ENCODE measurements around the gene PDLIM7.
"Not testable (repeated sequence)": the region's sequence is repeated elsewhere in the genome, so short reads cannot be mapped to it uniquely, and the experiment has no call there.

Gene PDLIM7, protein sequence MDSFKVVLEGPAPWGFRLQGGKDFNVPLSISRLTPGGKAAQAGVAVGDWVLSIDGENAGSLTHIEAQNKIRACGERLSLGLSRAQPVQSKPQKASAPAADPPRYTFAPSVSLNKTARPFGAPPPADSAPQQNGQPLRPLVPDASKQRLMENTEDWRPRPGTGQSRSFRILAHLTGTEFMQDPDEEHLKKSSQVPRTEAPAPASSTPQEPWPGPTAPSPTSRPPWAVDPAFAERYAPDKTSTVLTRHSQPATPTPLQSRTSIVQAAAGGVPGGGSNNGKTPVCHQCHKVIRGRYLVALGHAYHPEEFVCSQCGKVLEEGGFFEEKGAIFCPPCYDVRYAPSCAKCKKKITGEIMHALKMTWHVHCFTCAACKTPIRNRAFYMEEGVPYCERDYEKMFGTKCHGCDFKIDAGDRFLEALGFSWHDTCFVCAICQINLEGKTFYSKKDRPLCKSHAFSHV

DNA sequence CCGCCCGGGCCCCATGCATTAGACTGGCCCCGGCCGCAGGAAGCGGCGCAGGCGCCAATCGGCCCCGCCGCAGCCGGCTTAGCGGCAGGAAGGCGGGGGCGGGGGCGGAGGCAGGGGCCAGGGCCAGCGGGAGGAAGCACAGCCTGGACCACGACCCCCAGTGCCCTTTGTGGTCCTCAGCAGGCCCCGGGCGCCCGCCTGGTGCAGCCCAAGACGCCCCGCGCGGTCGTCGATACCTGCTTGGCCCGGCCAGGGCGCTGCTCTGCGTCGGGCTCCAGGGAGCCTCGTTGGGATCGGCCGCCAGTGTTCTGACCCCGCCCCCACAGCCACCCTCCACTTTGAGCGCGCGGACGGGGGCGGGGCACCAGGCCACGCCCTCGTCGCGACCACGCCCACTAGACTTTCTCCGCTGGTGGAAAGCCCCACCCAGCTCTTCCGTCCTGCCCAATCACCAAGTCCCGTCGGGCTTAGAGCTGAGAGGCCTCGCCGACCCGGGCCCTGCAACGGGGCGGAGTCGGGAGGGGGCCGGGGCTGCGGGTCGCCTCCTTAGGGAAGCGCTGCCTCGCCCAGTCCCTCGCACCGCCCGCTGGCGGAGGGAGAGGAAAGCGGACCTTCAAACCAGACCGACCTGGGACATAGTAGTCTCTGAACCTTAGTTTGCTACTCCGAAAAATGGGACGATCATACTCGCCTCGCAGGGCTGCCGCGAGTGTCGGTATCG, at the start of gene PDLIM7:
Gene PDLIM7 (minus strand): TSS at position 313 of the 721 bp plus-strand sequence. CDS start 1,092 bp downstream, outside the sequence.
- DNase-seq = peak; percentile 73

DNA sequence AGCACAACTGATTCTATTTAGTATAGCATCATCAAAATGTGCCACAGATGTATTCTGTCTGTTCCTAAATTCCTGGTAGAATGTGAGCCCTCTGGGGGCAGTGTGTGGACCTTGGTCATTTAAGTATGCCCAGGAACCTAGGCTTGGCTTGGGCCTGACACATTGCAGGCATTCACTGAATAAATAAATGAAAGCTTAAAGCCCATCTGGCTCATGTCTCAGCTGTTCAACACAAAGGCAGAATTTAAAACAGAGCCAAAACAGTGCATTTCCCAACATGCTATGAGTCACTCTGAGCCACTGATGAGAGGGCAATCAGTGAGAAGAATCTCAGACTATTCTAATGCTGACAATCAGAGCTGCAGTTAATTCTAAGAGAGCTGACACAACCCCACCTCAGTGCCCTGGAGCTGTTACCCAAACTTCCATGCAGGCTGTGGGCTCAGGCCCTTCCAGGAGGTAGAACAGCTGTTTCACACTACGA, 48.9 kb upstream of the PDLIM7 start:
- DNase-seq = no peak

DNA sequence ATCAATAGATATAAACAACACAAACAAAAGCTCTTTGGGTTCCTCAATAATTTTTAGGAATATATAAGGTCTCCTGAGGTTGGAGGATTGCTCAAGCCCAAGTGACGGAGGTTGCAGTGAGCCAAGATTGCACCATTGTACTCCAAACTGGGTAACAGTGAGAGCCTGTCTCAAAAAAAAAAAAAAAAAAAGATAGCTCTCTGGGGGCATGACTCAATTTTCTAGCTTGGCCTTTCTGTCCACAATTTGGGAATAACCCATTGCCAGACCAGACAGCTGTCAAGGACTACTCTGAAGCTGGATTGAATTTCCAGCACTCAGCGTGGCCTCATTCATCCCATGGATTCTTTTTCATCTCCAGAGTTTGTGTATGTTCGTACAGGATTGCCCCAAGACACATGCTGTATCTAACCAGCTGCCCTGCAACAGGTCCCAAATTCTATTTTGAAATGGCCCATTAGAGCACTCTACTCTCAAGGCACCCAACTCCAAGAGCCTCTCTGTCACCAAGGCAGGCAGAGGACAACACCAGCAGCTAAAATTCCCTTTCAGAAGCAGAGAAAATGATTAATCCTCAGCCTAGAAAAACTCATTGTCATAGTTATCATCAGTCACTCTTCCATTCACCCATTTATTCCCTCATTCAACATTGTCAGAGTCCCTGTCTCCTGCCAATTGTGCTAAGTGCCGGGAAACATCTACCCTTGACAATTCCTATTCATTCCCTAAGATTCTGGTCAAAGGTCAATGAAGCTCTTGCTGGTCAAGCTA, 48.3 kb upstream of the PDLIM7 start:
- DNase-seq = no peak

GRCh38 chr5:177542816-177543465, 45.5 kb upstream of the PDLIM7 start:
- no peak for DNase-seq

GRCh38 chr5:177540438-177540837, 43.0 kb upstream of the PDLIM7 start:
- no peak for DNase-seq

DNA sequence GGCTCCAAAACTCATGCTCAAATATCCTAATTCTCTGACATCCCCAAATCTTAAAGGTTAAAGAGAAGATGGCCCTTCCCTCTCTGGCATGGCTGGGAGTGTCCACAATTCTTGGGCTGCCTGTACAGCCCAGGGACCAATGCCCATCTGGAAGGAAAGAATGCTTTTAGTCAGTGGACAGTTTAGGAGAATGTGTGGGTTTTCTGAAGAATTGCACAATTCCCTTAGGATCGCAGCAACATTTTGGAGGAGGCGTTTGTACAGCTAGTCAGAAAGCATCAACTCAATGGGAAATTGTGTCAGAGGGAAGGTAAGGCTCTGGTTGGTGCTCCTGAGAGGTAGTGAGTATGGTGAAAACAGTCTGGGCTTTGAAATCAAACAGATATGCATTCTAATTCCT, 42.0 kb upstream of the PDLIM7 start:
- no peak for DNase-seq

DNA sequence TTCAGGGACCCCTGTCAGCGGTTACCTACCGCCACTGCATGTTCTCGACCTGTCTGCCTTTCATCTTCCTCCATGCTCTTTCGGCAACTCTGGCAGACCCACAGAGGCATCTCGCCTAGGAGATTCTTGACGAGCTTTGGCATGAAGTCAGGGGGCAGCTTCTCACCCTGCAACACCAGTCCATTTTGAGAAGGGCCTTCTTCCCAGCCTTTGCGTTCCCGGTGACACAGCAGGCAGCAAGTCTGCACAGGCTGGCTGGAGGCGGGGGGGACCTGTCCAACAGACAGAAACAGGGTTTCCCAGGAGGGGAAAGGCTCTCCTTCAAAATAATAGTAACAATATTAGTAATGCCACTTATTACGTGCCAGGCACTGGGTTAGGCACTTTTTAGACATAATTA, 41.5 kb upstream of the PDLIM7 start:
- DNase-seq = no peak

GRCh38 chr5:177537389-177538361, 40.3 kb upstream of the PDLIM7 start:
- no peak for DNase-seq

DNA sequence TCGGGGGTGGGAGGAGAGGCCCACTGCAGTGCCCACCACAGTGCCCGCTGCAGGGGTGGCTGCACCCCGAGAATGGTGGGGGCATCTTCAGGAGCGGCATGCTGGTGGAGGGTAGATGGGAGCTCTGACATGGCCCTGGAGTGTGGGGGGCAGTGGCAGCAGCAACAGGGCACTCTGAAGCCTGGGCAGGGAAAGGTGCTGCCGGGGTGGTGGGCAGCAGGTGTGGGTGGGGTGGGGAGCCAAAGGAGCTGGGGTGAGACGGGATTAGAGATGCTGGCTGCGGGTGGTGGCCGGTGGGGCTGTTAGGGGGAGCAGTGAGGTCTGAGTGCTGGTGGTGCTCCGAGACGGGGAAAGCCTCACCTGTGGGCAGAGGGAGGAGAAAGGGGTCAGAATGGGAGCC, 39.0 kb upstream of the PDLIM7 start:
- no peak for DNase-seq

DNA sequence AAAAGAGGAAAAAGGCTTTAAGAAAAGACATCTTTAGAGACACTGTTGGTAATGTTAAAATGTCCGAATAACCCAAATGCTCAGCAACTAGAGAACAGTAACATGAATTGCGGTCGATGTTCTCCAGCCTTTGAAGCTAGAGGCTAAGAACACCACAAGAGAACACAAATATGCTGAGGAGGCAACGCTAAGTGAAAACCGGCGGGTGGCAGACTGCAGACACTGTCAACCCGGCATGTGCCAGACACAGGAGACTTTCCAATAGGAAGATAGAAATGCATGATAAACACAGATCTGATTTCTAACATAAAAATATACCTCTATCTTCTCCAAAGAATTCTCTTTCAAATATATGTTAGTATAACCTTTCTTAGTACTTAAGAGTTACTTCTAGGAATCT, 37.7 kb upstream of the PDLIM7 start:
- DNase-seq = no peak

DNA sequence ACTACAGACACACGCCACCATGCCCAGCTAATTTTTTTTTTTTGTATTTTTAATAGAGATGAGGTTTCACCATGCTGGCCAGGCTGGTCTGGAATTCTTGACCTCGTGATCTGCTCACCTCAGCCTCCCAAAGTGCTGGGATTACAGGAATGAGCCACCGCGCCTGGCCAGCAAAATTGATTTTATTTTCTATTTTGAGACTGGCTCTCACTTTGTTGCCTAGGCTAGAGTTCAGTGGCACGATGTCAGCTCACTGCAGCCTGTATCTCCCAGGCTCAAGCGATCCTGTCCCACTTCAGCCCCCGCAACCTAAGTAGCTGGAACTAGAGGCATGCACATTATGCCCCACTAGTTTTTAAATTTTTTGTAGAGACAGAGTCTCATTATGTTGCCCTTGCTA, 37.0 kb upstream of the PDLIM7 start:
- DNase-seq = not testable (repeated sequence)

- DNase-seq = no peak
Measured at GRCh38 chr5:177531209-177531940, 34.0 kb upstream of the PDLIM7 start.

- DNase-seq = no peak
Measured at GRCh38 chr5:177530638-177531037, 33.2 kb upstream of the PDLIM7 start.

GRCh38 chr5:177529247-177530203, 32.1 kb upstream of the PDLIM7 start:
- no peak for DNase-seq

- DNase-seq = no peak
Measured at GRCh38 chr5:177528631-177529030, 31.2 kb upstream of the PDLIM7 start.

DNA sequence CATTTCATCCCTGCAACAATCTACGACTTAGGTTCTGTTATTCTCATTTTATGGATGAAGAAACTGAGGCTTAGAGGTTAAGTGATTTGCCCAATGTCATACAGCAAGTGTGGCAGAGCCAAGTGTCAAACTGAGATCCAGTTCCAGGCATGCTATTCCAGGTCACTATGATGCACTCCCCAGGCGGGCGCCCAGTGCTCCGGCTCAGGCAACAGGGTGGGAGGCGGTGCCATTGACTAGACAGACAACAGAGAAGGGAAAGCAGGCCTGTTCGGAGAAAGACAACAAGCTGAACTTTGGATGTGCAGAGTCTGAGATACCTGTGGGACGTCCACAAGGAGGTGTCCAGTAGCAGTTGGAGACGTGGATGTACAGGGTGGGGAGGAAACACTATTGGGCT, 30.2 kb upstream of the PDLIM7 start:
- no peak for DNase-seq

- no peak for DNase-seq
Measured at GRCh38 chr5:177526791-177527190, 29.4 kb upstream of the PDLIM7 start.

DNA sequence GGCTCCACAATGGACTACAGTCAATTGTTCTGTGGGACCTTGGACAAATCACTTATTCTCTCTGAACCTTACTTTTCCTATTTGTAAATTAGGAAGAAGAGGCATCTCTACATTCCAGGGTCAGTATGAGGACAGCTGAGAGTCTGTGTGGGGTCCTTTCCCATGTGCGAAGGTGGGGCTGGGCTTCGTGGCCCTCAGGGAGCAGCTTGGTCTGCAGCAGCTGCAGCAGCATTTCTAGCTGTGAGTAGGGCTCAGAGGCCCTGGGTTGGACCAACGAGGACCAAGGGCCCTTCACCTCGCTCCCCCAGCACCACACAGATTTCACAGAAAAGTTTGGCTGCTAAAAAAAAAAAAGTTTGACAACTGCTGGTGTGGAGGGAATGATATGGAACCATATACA, 28.8 kb upstream of the PDLIM7 start:
- DNase-seq = no peak

DNA sequence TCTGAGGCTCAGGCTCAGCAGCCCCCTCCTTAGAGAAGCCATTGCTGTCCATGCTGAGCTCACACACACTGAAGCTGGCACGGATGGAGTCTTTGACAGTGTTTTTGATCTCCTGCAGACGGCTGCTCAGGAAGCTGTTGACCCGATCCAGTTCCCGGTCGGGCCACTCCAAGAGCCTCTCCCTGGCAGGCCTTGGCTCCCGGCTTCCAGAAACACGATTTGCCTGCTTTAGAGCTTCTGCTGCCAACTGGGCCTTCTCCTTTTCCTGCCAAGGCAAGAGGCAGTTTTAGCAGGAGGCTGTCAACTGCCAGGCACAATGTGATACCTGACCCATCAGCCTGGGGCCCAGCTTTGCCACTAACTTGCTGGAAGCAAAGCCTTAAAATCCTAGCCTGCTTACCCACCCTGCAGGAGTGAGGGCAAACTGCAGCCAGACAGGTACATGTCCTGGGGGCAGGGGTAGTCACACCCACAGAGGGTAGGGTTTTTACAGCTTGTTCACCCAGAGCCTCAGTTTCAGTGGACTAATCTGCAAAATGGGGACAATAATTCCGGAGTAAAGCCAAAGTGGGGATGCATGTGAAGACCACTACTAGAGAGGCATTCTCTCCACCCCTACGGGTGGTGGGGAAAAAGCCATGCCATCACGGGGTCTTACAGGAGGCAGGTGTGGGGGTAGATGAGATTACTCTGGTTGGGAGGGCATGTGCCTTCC, 27.7 kb upstream of the PDLIM7 start:
- no peak for DNase-seq

Data from NCI-H2081 treated with DMSO at 0.1 percent for 48 hours (cell line).